ENCODE data around the gene MYH11. TPM values are rescaled to one million over a fixed set of nuclear protein-coding genes. Genes with fewer than 3 reads are reported as not detected.

MYH11 gene
- total and polyA plus RNA-seq, 4 experiments from 2014 or later: 0.26 to 1.9 TPM; not detected in 2

GRCh38 chr16:15864939-15865338 lies 8.1 kb upstream of the MYH11 start:
- ChIA-PET CTCF (ENCODE audit: partially characterized antibody) (no interaction called here), POLR2A (ENCODE audit: partially characterized antibody) (no interaction called here)
- Mint-ChIP-seq H3K9me3 (no peaks in the 10 kb centered on the region), H3K27ac (no peak overlapping the region), H3K36me3 (peaks cover 22 to 33% of the 10 kb centered on the region in 2 donors), H3K4me3 (no peak overlapping the region), H3K4me1 (no peaks in the 10 kb centered on the region), H3K27me3 (peaks cover 0 to 1% of the 10 kb centered on the region in 2 donors)
- no peaks in the 10 kb centered on the region for H3K9me3 ChIP-seq (ENCODE audit: control insufficient read depth in 1 of 2, low read length in 2 of 2)
- intact Hi-C loops (cut with micrococcal nuclease): no loop called here
- H3K4me1 ChIP-seq (ENCODE audit: insufficient read depth, low read length): no peaks in the 10 kb centered on the region
- peaks cover 12% of the 10 kb centered on the region for H3K36me3 ChIP-seq (ENCODE audit: insufficient read depth, low read length)
- H3K27ac ChIP-seq (ENCODE audit: low read depth, low read length): no peak overlapping the region
- no peaks in the 10 kb centered on the region for H3K27me3 ChIP-seq (ENCODE audit: insufficient read depth, low read length)
- DNase-seq: no peak
- no peak overlapping the region for H3K4me3 ChIP-seq (ENCODE audit: low read length in 2 of 2)

DNA sequence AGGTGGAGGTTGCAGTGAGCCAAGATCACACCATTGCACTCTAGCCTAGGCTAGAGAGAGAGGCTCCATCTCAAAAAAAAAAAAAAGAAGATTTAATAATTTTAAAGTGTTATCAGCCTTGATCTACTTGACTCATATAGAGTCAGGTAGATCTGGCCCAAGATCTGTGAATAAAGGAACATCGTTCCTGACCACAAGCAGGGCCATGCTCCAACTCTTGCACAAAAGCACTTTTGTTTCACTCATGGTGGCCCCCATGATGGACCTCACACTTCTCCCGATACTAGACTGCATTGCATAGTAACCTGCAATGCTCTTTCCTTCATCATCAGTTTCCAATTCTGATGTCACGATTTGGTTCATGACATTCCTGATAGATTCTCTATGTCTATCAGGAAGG lies 5.2 kb upstream of the MYH11 start:
- no peaks in the 10 kb centered on the region for H3K9me3 Mint-ChIP-seq
- intact Hi-C loops (cut with micrococcal nuclease): no loop called here
- no peak overlapping the region for H3K27ac ChIP-seq (ENCODE audit: low read depth, low read length)
- no peak overlapping the region for H3K4me3 ChIP-seq (ENCODE audit: low read length in 2 of 2)
- H3K27ac Mint-ChIP-seq: no peak overlapping the region
- H3K4me3 Mint-ChIP-seq: no peak overlapping the region
- no peaks in the 10 kb centered on the region for H3K9me3 ChIP-seq (ENCODE audit: control insufficient read depth in 1 of 2, low read length in 2 of 2)
- DNase-seq: no peak
- CTCF ChIA-PET (ENCODE audit: partially characterized antibody): no interaction called here
- H3K4me1 Mint-ChIP-seq: peaks cover 5 to 8% (median 6%) of the 10 kb centered on the region in 4 donors
- H3K36me3 ChIP-seq (ENCODE audit: insufficient read depth, low read length): peaks cover 6% of the 10 kb centered on the region
- POLR2A ChIA-PET (ENCODE audit: partially characterized antibody): no interaction called here
- H3K27me3 Mint-ChIP-seq: peaks cover 10 to 11% of the 10 kb centered on the region in 2 donors
- H3K27me3 ChIP-seq (ENCODE audit: insufficient read depth, low read length): peaks cover 10% of the 10 kb centered on the region
- H3K4me1 ChIP-seq (ENCODE audit: insufficient read depth, low read length): peaks cover 10% of the 10 kb centered on the region
- peaks cover 16% of the 10 kb centered on the region in 2 donors for H3K36me3 Mint-ChIP-seq

DNA sequence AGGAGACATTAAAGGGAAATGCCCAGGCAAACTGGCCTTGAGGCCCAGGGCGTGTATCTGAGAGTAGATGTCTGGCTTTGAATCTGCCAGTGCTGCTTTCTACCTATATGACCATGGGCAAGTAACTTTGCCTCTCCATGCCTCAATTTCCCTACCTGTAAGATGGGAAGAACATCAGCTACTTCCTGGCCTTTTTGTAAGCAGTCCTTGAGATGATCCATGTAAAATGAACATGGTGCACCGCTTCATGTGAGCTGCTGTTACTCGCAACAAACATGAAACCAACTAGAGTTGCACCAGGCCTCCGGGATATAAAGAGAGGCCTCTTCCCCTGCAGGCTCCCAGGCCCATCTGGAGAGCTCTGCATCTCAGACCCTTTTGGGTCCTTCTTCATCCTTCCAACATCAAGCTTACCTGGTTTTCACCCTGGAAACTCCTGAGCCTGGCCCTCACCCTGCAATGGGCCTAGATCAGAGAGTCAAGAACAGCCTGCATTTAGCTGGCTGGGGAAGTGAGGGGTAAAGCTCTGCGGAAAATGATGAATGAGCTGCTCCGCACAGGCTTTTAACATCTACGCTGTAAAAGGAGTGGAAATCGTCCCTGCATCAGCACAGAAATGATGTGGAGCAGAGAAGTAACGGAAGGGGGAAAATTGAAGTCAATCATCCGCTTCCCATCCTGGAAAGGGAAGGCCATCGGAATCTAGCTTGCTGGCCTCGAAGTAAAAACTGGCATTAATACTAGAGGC lies 2.3 kb upstream of the MYH11 start:
- DNase-seq: no peak
- Histone ChIP-seq H3K4me3 (ENCODE audit: low read length in 2 of 2) (no peak overlapping the region), H3K9me3 (ENCODE audit: control insufficient read depth in 1 of 2, low read length in 2 of 2) (no peaks in the 10 kb centered on the region), H3K4me1 (ENCODE audit: insufficient read depth, low read length) (peaks cover 10% of the 10 kb centered on the region), H3K27me3 (ENCODE audit: insufficient read depth, low read length) (peaks cover 11% of the 10 kb centered on the region), H3K27ac (ENCODE audit: low read depth, low read length) (no peak overlapping the region), H3K36me3 (ENCODE audit: insufficient read depth, low read length) (no peaks in the 10 kb centered on the region)
- H3K27ac Mint-ChIP-seq: no peak overlapping the region
- intact Hi-C loops (cut with micrococcal nuclease): no loop called here
- ChIA-PET POLR2A (ENCODE audit: partially characterized antibody) (no interaction called here), CTCF (ENCODE audit: partially characterized antibody) (no interaction called here)
- H3K4me3 Mint-ChIP-seq: no peak overlapping the region
- H3K4me1 Mint-ChIP-seq: peaks cover 5 to 8% (median 6%) of the 10 kb centered on the region in 4 donors
- no peaks in the 10 kb centered on the region for H3K36me3 Mint-ChIP-seq
- no peaks in the 10 kb centered on the region for H3K9me3 Mint-ChIP-seq
- H3K27me3 Mint-ChIP-seq: peaks cover 28% of the 10 kb centered on the region in 2 donors

GRCh38 chr16:15857724-15858560 lies 1.1 kb upstream of the MYH11 start:
- peaks cover 29 to 30% of the 10 kb centered on the region in 2 donors for H3K27me3 Mint-ChIP-seq
- Histone ChIP-seq H3K36me3 (ENCODE audit: insufficient read depth, low read length) (no peaks in the 10 kb centered on the region), H3K4me3 (ENCODE audit: low read length in 2 of 2) (no peak overlapping the region), H3K27me3 (ENCODE audit: insufficient read depth, low read length) (peaks cover 11% of the 10 kb centered on the region), H3K27ac (ENCODE audit: low read depth, low read length) (no peak overlapping the region), H3K9me3 (ENCODE audit: control insufficient read depth in 1 of 2, low read length in 2 of 2) (no peaks in the 10 kb centered on the region), H3K4me1 (ENCODE audit: insufficient read depth, low read length) (peaks cover 10% of the 10 kb centered on the region)
- DNase-seq: no peak
- H3K9me3 Mint-ChIP-seq: no peaks in the 10 kb centered on the region
- intact Hi-C loops (cut with micrococcal nuclease): no loop called here
- ChIA-PET POLR2A (ENCODE audit: partially characterized antibody) (no interaction called here), CTCF (ENCODE audit: partially characterized antibody) (no interaction called here)
- H3K4me1 Mint-ChIP-seq: peaks cover 5 to 8% (median 6%) of the 10 kb centered on the region in 4 donors
- peak overlapping the region; percentile 48 to 78 (median 66) for H3K4me3 Mint-ChIP-seq
- H3K27ac Mint-ChIP-seq: peak overlapping the region in 1 of 7 donors; percentile 20
- no peaks in the 10 kb centered on the region for H3K36me3 Mint-ChIP-seq

- intact Hi-C loops (cut with micrococcal nuclease): no loop called here
- Mint-ChIP-seq H3K4me1 (peaks cover 5 to 8% (median 6%) of the 10 kb centered on the region in 4 donors), H3K9me3 (no peaks in the 10 kb centered on the region), H3K27ac (no peak overlapping the region), H3K27me3 (peaks cover 28 to 30% of the 10 kb centered on the region in 2 donors), H3K4me3 (no peak overlapping the region), H3K36me3 (no peaks in the 10 kb centered on the region)
- peaks cover 11% of the 10 kb centered on the region for H3K27me3 ChIP-seq (ENCODE audit: insufficient read depth, low read length)
- DNase-seq: no peak
- no peak overlapping the region for H3K4me3 ChIP-seq (ENCODE audit: low read length in 2 of 2)
- ChIA-PET CTCF (ENCODE audit: partially characterized antibody) (no interaction called here), POLR2A (ENCODE audit: partially characterized antibody) (no interaction called here)
- no peaks in the 10 kb centered on the region for H3K9me3 ChIP-seq (ENCODE audit: control insufficient read depth in 1 of 2, low read length in 2 of 2)
- H3K4me1 ChIP-seq (ENCODE audit: insufficient read depth, low read length): peaks cover 10% of the 10 kb centered on the region
- no peak overlapping the region for H3K27ac ChIP-seq (ENCODE audit: low read depth, low read length)
- no peaks in the 10 kb centered on the region for H3K36me3 ChIP-seq (ENCODE audit: insufficient read depth, low read length)
Measured at GRCh38 chr16:15856182-15856581, 646 bp downstream of the MYH11 start.

DNA sequence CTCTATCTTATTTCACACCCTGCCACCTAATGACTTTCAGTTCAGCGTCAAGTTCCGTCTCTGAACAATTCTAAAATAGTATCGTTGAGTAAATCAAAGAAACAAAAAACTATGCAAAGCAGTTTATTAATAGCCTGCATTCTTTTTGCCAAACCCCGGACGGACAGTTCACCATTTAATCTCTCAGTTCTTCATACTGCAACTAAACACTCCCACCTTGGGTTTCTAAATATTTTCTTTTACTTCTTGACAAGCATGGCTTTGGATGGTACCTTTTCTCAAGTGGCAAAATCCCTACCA lies 1.2 kb downstream of the MYH11 start:
- ChIA-PET CTCF (ENCODE audit: partially characterized antibody) (no interaction called here), POLR2A (ENCODE audit: partially characterized antibody) (no interaction called here)
- no peak for DNase-seq
- Histone ChIP-seq H3K9me3 (ENCODE audit: control insufficient read depth in 1 of 2, low read length in 2 of 2) (no peaks in the 10 kb centered on the region), H3K4me1 (ENCODE audit: insufficient read depth, low read length) (peaks cover 10% of the 10 kb centered on the region), H3K27ac (ENCODE audit: low read depth, low read length) (no peak overlapping the region), H3K36me3 (ENCODE audit: insufficient read depth, low read length) (no peaks in the 10 kb centered on the region), H3K4me3 (ENCODE audit: low read length in 2 of 2) (no peak overlapping the region), H3K27me3 (ENCODE audit: insufficient read depth, low read length) (peaks cover 11% of the 10 kb centered on the region)
- H3K27me3 Mint-ChIP-seq: peaks cover 28 to 30% of the 10 kb centered on the region in 2 donors
- H3K4me3 Mint-ChIP-seq: no peak overlapping the region
- intact Hi-C loops (cut with micrococcal nuclease): no loop called here
- no peaks in the 10 kb centered on the region for H3K9me3 Mint-ChIP-seq
- no peaks in the 10 kb centered on the region for H3K36me3 Mint-ChIP-seq
- peaks cover 5 to 8% (median 6%) of the 10 kb centered on the region in 4 donors for H3K4me1 Mint-ChIP-seq
- H3K27ac Mint-ChIP-seq: no peak overlapping the region

GRCh38 chr16:15854906-15855703 lies 1.7 kb downstream of the MYH11 start:
- H3K36me3 Mint-ChIP-seq: no peaks in the 10 kb centered on the region

More at GRCh38 chr16:15854906-15855703, 1.7 kb downstream of the MYH11 start:
- Histone ChIP-seq H3K36me3 (ENCODE audit: insufficient read depth, low read length) (no peaks in the 10 kb centered on the region), H3K27me3 (ENCODE audit: insufficient read depth, low read length) (peaks cover 11% of the 10 kb centered on the region), H3K27ac (ENCODE audit: low read depth, low read length) (no peak overlapping the region), H3K4me1 (ENCODE audit: insufficient read depth, low read length) (peaks cover 10% of the 10 kb centered on the region), H3K4me3 (ENCODE audit: low read length in 2 of 2) (no peak overlapping the region), H3K9me3 (ENCODE audit: control insufficient read depth in 1 of 2, low read length in 2 of 2) (no peaks in the 10 kb centered on the region)
- Mint-ChIP-seq H3K27me3 (peaks cover 28 to 30% of the 10 kb centered on the region in 2 donors), H3K9me3 (no peaks in the 10 kb centered on the region), H3K4me1 (peaks cover 5 to 8% (median 6%) of the 10 kb centered on the region in 4 donors), H3K27ac (no peak overlapping the region), H3K4me3 (no peak overlapping the region)
- ChIA-PET CTCF (ENCODE audit: partially characterized antibody) (no interaction called here), POLR2A (ENCODE audit: partially characterized antibody) (no interaction called here)
- intact Hi-C loops (cut with micrococcal nuclease): no loop called here
- no peak for DNase-seq

Measured in CD4-positive, alpha-beta memory T cell (primary cell).